Measurements from ENCODE around the gene PPL. TPM values are rescaled to one million over a fixed set of nuclear protein-coding genes. Genes with fewer than 3 reads are reported as not detected.

PPL gene
- total and polyA plus RNA-seq, 8 donors, result 10.4 to 27.2 (median 14.6) TPM

DNA sequence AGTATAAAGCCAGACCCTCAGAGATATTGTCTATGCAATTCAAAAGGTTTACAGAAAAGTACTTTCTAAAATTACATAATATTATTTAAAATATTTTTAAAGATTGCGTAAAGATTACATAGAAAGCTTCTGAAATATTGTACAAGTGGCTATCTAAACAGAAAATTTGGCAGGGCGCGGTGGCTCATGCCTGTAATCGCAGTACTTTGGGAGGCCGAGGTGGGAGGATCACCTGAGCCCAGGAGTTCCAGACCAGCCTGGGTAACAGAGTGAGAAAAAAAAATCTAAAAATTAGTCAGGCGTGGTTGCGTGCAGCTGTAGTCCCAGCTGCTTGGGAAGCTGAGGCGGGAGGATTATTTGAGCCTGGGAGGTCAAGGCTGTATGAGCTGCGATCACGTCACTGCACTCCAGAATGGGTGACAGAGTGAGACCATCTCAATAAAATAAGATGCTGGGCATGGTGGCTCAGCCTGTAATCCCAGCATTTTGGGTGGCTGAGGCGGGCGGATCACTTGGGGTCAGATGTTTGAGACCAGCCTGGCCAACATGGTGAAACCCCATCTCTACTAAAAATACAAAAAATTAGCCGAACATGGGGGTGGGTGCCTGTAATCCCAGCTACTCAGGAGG is 71.6 kb downstream of the PPL start:
- 93 to 97% methylated on average over 13 of the region's 13 CpGs for WGBS, 2 donors
- DNase-seq, result no peak
- TF ChIP-seq CTCF (IDR thresholded peaks at IDR 0.05), result no peak
- Histone ChIP-seq H3K9me3 (no peaks in the 10 kb centered on the region), H3K36me3 (peaks cover 0 to 18% (median 11%) of the 10 kb centered on the region in 3 donors), H3K27me3 (no peaks in the 10 kb centered on the region), H3K4me1 (peaks cover 12 to 32% (median 21%) of the 10 kb centered on the region in 3 donors), H3K4me3 (no peak overlapping the region), H3K27ac (no peak overlapping the region)
- no peak for ATAC-seq
- intact Hi-C loops (cut with DNase I), result loop anchor here in 1 of 3 donors (10.0 kb wide), 1 partner anchor 61 kb away; the partner anchor contains the start of gene ROGDI
- FAIRE-seq, result no peak

DNA sequence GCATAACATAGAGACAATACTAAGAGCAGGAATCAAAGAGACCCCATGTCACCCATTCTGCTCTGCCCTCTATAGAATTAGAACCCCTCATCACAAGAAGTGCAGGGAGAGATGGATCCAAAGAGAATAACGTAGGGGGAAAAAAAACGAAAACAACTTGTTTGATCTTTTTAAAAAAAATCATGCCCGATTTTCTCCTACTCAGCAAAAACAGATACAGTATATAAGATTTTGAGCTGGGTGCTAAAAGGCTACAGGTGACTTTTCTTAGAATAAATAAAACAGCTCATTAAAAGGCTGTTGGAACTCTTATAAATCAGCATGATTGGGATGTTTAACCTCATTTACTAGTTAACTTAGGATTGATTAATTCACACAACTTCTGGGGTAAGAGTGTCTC is 72.2 kb downstream of the PPL start:
- Histone ChIP-seq H3K27ac (no peak overlapping the region), H3K4me3 (no peak overlapping the region), H3K27me3 (no peaks in the 10 kb centered on the region), H3K36me3 (peaks cover under 1 to 24% (median 9%) of the 10 kb centered on the region in 3 donors), H3K4me1 (peaks cover 12 to 26% (median 21%) of the 10 kb centered on the region in 3 donors), H3K9me3 (no peaks in the 10 kb centered on the region)
- TF ChIP-seq CTCF (IDR thresholded peaks at IDR 0.05), result no peak
- DNase-seq (no peak), ATAC-seq (no peak), FAIRE-seq (no peak)
- 65 to 69% methylated on average over 3 of the region's 3 CpGs for WGBS, 2 donors
- intact Hi-C loops (cut with DNase I), result loop anchor here in 1 of 3 donors (10.0 kb wide), 1 partner anchor 60 kb away; the partner anchor contains the start of gene ROGDI

- Histone ChIP-seq H3K27me3 (no peaks in the 10 kb centered on the region), H3K9me3 (no peaks in the 10 kb centered on the region), H3K27ac (peak overlapping the region in 1 of 4 donors; percentile 38), H3K4me1 (peaks cover 0 to 5% (median 4%) of the 10 kb centered on the region in 3 donors), H3K36me3 (peaks cover 11 to 41% (median 14%) of the 10 kb centered on the region in 3 donors), H3K4me3 (no peak overlapping the region)
- peak in 1 of 6 donors; percentile 30 for DNase-seq
- FAIRE-seq, result no peak
- WGBS, 2 donors, result 41 to 52% methylated on average over 5 of the region's 5 CpGs
- TF ChIP-seq CTCF (IDR thresholded peaks at IDR 0.05), result no peak
- intact Hi-C loops (cut with DNase I), result loop anchor here in 1 of 3 donors (10.0 kb wide), 1 partner anchor 58 kb away; the partner anchor contains the start of gene ROGDI
- ATAC-seq, result peak; percentile 35 to 76 (median 61)
These were observed 74.3 kb downstream of the PPL start for GRCh38 chr16:4862639-4863038.

DNA sequence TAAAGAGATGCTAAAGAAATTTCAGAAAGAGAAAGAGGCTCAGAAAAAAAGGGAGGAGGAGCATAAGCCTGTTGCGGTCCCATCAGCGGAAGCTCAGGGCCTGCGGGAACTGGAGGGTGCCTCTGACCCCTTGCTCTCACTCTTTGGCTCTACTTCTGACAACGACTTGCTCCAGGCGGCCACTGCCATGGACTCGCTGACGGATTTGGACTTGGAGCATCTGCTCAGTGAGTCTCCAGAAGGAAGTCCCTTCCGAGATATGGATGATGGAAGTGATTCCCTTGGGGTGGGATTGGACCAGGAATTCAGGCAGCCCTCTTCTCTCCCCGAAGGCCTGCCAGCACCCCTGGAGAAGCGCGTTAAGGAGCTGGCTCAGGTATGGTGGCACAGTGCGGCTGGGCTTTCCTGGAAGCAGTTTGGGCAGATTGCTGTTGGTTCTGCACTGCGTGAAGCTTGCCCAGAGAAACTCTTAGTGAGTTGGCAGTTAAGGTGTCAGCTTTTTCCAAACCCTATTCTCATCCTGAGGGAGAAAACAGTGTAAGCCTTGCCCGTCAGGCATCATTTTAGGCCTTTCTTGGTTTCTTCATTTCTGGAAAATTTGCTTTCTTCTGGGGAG is 76.1 kb downstream of the PPL start:
- Histone ChIP-seq H3K27me3 (no peaks in the 10 kb centered on the region), H3K36me3 (peaks cover 11 to 46% (median 14%) of the 10 kb centered on the region in 3 donors), H3K4me1 (peaks cover 0 to 3% (median 0%) of the 10 kb centered on the region in 3 donors), H3K4me3 (no peak overlapping the region), H3K27ac (no peak overlapping the region), H3K9me3 (no peaks in the 10 kb centered on the region)
- WGBS, 2 donors, result 92% methylated on average over 14 of the region's 14 CpGs
- no peak for TF ChIP-seq CTCF (IDR thresholded peaks at IDR 0.05)
- DNase-seq (no peak), FAIRE-seq (no peak), ATAC-seq (no peak)
- intact Hi-C loops (cut with DNase I), result loop anchor here in 1 of 3 donors (10.0 kb wide), 1 partner anchor 56 kb away; the partner anchor contains the start of gene ROGDI
